Omental fat pad (tissue), 4 donors: Measurements from ENCODE around the gene OTUB1. TPM values are rescaled to one million over a fixed set of nuclear protein-coding genes. Genes with fewer than 3 reads are reported as not detected.
A peak's percentile ranks its signal among the peaks of the same experiment; 100 is the strongest.

Source experiments
- ATAC-seq: fragments of 150-250 bp; one replicate; pipeline ENCODE4 v1.9.1; 2016; ENCODE audit warnings: mild to moderate bottlenecking, moderate library complexity; ENCODE audit not compliant: low FRiP score
- DNase-seq: peaks from one replicate; pipeline ENCODE4 v3.0.0-alpha.2; 2019; ENCODE audit warnings: low spot score
- CTCF ChIP-seq, 3 donors: fragments of 450-650 bp; IDR thresholded peaks; one replicate each; pipeline ENCODE4 v1.5.1; 2016 to 2017; ENCODE audit warnings: antibody characterized with exemption in 3 of 3, mild to moderate bottlenecking in 3 of 3, moderate library complexity in 2 of 3
- total RNA-seq, 4 donors: library from RNA; depleted of rRNA; stranded (reverse); fragments of >200 nt; gene quantifications; one replicate each; pipeline ENCODE4 v1.1.0, GENCODE V29; 2016

OTUB1 gene
- total RNA-seq, 4 donors from 2014 or later = 44.4 to 59.2 (median 52.5) TPM

GRCh38 chr11:64006398-64006797 lies 20.2 kb downstream of the OTUB1 start:
- no peak for ATAC-seq
- no peak for TF ChIP-seq CTCF (IDR thresholded peaks at IDR 0.05)
- DNase-seq = no peak

- no peak for TF ChIP-seq CTCF (IDR thresholded peaks at IDR 0.05)
- ATAC-seq = peak; percentile 11
Measured at GRCh38 chr11:64007160-64007628, 21.0 kb downstream of the OTUB1 start.

GRCh38 chr11:64007629-64008282 lies 21.5 kb downstream of the OTUB1 start:
- DNase-seq (peak; percentile 30), ATAC-seq (peak; percentile 85)
- peak in 1 of 3 donors; percentile 20 for TF ChIP-seq CTCF (IDR thresholded peaks at IDR 0.05)

More at GRCh38 chr11:64007160-64007628, 21.0 kb downstream of the OTUB1 start:
- no peak for DNase-seq

- TF ChIP-seq CTCF (IDR thresholded peaks at IDR 0.05) = no peak
- ATAC-seq = no peak
- no peak for DNase-seq
Measured at GRCh38 chr11:64008283-64008913, 22.2 kb downstream of the OTUB1 start.

- TF ChIP-seq CTCF (IDR thresholded peaks at IDR 0.05) = no peak
- ATAC-seq = no peak
- no peak for DNase-seq
Measured at GRCh38 chr11:64008914-64009633, 22.8 kb downstream of the OTUB1 start.

GRCh38 chr11:64009710-64010109 lies 23.5 kb downstream of the OTUB1 start:
- TF ChIP-seq CTCF (IDR thresholded peaks at IDR 0.05) = no peak
- ATAC-seq = no peak
- no peak for DNase-seq
